Nephron progenitor cell (in vitro differentiated cells): ENCODE data around the gene SHISA7.

Source experiments
- DNase-seq: peaks from one replicate; pipeline ENCODE4 v3.0.0; 2021
- H3K27ac Mint-ChIP-seq: 2 replicates; pipeline ENCODE4 v1.8.0; 2021; ENCODE audit warnings: mild to moderate bottlenecking, moderate library complexity, mixed read lengths
- H3K27me3 Mint-ChIP-seq: 2 replicates; pipeline ENCODE4 v1.8.0; 2021; ENCODE audit warnings: mild to moderate bottlenecking, low read depth, mixed read lengths; ENCODE audit not compliant: poor library complexity
- H3K36me3 Mint-ChIP-seq: 2 replicates; pipeline ENCODE4 v1.8.0; 2021; ENCODE audit warnings: low read depth, mixed read lengths
- H3K4me1 Mint-ChIP-seq: 2 replicates; pipeline ENCODE4 v1.8.0; 2021; ENCODE audit warnings: mixed read lengths
- H3K4me3 Mint-ChIP-seq: 2 replicates; pipeline ENCODE4 v1.8.0; 2021; ENCODE audit warnings: mild to moderate bottlenecking, moderate library complexity, mixed read lengths
- H3K9me3 Mint-ChIP-seq: 2 replicates; pipeline ENCODE4 v1.8.0; 2021; ENCODE audit warnings: mild to moderate bottlenecking, moderate library complexity, mixed read lengths
- TF ChIP-seq, protein P1 (sequence below): fragments of 200-600 bp; sonication (generic); IDR thresholded peaks from 2 replicates; pipeline ENCODE4 v1.5.0; 2021; ENCODE audit warnings: antibody characterized with exemption

Gene SHISA7

DNA sequence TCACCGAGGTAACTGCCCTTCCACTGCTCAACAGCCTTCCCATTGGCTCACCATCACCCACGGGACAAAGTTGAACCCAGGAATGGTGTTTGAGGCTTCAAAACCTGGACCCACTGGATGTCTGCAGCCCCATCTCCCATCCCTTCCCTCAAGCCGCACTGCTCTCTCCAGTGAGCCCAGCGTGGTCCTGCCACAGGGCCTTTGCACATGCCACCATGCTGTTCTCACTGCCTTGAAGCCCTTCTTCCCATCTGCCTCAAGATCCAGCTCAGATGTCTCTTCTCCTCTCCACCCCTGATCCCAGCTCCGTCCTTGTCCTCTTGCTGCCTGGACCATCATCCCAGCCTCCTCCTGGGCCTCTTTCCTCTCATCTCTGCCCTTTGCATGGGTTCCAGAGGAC lies 4.0 kb downstream of the SHISA7 start:
- Mint-ChIP-seq H3K9me3 (peaks cover 10% of the 10 kb centered on the region), H3K4me3 (no peak overlapping the region), H3K27me3 (no peaks in the 10 kb centered on the region), H3K4me1 (peaks cover 27% of the 10 kb centered on the region), H3K27ac (no peak overlapping the region), H3K36me3 (no peaks in the 10 kb centered on the region)
- DNase-seq, result no peak
- TF ChIP-seq, protein P1, sequence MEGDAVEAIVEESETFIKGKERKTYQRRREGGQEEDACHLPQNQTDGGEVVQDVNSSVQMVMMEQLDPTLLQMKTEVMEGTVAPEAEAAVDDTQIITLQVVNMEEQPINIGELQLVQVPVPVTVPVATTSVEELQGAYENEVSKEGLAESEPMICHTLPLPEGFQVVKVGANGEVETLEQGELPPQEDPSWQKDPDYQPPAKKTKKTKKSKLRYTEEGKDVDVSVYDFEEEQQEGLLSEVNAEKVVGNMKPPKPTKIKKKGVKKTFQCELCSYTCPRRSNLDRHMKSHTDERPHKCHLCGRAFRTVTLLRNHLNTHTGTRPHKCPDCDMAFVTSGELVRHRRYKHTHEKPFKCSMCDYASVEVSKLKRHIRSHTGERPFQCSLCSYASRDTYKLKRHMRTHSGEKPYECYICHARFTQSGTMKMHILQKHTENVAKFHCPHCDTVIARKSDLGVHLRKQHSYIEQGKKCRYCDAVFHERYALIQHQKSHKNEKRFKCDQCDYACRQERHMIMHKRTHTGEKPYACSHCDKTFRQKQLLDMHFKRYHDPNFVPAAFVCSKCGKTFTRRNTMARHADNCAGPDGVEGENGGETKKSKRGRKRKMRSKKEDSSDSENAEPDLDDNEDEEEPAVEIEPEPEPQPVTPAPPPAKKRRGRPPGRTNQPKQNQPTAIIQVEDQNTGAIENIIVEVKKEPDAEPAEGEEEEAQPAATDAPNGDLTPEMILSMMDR, result no peak

DNA sequence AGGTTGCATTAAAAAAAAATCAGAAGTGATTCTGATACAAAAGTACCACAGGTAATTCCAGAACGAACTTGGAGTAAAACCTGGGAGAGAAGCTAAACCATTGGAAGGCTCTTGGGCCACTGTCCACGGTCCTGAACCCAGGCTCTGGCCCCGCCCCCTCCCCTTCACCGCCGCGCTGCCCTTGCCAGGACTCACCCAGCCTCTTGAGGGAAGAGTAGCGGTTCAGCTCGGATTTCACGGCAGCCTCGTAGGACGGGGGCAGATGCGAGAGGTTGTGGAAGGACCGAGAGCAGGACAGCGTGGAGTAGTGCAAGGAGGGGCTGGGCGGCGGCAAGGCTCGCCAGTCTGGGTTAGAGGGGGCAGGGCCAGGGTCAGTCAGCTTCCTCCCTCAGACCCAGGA lies 5.7 kb downstream of the SHISA7 start:
- no peaks in the 10 kb centered on the region for H3K36me3 Mint-ChIP-seq
- no peak overlapping the region for H3K4me3 Mint-ChIP-seq
- TF ChIP-seq, protein P1, result no peak
- peaks cover 16% of the 10 kb centered on the region for H3K4me1 Mint-ChIP-seq
- H3K27ac Mint-ChIP-seq, result no peak overlapping the region
- DNase-seq, result peak; percentile 93
- H3K9me3 Mint-ChIP-seq, result peaks cover 10% of the 10 kb centered on the region
- H3K27me3 Mint-ChIP-seq, result no peaks in the 10 kb centered on the region

GRCh38 chr19:55436847-55437246 lies 6.3 kb downstream of the SHISA7 start:
- Mint-ChIP-seq H3K27ac (no peak overlapping the region), H3K4me3 (no peak overlapping the region), H3K36me3 (no peaks in the 10 kb centered on the region), H3K27me3 (no peaks in the 10 kb centered on the region), H3K4me1 (peaks cover 16% of the 10 kb centered on the region), H3K9me3 (peaks cover 10% of the 10 kb centered on the region)
- no peak for DNase-seq
- TF ChIP-seq, protein P1, result no peak

DNA sequence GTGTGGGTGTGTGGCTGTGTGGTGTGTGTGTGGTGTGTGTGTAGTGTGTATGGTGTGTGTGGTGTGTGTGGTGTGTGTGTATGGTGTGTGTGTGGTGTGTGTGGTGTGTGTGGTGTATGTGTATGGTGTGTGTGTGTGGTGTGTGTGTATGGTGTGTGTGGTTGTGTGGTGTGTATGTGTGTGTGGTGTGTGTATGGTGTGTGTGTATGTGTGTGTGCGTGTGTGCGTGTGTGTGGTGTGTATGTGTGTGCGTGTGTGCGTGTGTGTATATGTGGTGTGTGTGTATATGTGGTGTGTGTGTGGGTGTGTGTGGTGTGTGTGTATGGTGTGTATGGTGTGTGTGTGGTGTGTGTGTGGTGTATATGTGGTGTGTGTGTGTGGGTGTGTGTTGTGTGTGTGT lies 8.1 kb downstream of the SHISA7 start:
- Mint-ChIP-seq H3K27ac (no peak overlapping the region), H3K4me3 (no peak overlapping the region), H3K36me3 (no peaks in the 10 kb centered on the region), H3K9me3 (peaks cover 6% of the 10 kb centered on the region), H3K27me3 (peaks cover 6% of the 10 kb centered on the region), H3K4me1 (peaks cover 5% of the 10 kb centered on the region)
- TF ChIP-seq, protein P1, result no peak
- no peak for DNase-seq

- no peak for DNase-seq
- peaks cover 5% of the 10 kb centered on the region for H3K4me1 Mint-ChIP-seq
- no peaks in the 10 kb centered on the region for H3K36me3 Mint-ChIP-seq
- no peak overlapping the region for H3K4me3 Mint-ChIP-seq
- peaks cover 4% of the 10 kb centered on the region for H3K9me3 Mint-ChIP-seq
- H3K27me3 Mint-ChIP-seq, result peaks cover 6% of the 10 kb centered on the region
- TF ChIP-seq, protein P1, result no peak
- H3K27ac Mint-ChIP-seq, result no peak overlapping the region
These were observed 8.7 kb downstream of the SHISA7 start for GRCh38 chr19:55434356-55434919.

DNA sequence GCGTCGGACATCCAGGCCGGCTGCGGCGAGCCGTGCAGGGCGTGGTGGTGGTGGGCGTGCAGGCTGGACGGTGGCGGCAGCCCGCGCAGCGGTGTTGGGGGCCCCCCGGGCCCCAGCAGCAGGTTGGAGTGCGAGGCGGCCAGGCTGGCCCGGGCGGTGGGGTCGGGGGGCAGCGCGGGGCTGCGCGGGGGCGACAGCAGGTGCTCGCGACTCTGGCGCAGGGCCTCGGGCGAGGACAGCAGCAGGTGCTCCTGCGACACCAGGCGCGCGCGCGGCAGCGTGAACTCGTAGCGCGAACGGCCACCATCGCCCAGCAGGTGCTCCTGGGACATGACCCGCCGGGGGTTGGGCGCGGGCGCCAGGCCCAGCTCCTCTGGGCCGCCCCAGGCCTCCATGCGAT lies 9.8 kb downstream of the SHISA7 start:
- H3K4me1 Mint-ChIP-seq, result peaks cover 5% of the 10 kb centered on the region
- H3K27ac Mint-ChIP-seq, result no peak overlapping the region
- peaks cover 10% of the 10 kb centered on the region for H3K27me3 Mint-ChIP-seq
- H3K4me3 Mint-ChIP-seq, result no peak overlapping the region
- H3K9me3 Mint-ChIP-seq, result no peaks in the 10 kb centered on the region
- H3K36me3 Mint-ChIP-seq, result no peaks in the 10 kb centered on the region
- no peak for DNase-seq
- TF ChIP-seq, protein P1, result no peak
